NCI-H69 (cell line): ENCODE measurements around the gene ALDH1A3.

Experiments
- DNase-seq: peaks from one replicate; lab custom pipeline; 2025; lab: John Stamatoyannopoulos, UW

ALDH1A3 gene

DNA sequence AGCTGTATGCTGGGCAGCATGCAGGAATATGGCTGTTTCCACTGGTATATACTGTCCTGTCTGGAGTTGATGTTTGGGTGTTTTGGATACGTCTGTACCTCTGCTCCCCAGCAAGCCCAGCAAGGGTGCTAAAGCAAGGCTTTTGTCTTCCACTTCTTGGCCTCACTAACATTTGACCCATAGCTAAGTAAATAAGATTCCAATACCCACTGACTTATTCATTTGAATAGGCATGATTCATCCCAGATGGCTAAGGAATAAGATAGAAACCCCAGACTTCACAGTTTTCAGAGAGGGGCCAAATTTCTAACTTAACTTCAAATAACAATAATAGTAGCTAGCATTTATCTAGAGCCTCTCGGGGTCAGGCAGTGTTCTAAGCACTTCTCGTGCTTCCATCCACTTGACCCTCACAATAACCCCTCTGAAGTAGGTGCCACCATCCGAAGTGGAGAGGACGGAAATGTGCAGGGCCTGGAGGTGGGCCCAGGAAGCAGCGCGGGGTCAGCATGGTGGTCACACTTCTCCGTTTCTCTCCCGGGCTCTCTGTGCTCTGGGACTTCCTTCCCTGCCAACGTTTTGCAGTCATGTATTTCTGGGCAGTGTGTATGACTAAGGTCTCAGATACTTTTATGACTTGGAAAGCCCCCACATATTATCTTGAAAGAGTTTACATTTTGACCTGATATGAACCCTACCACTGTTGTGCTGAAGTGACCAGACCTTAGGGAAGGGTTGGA is 78.9 kb downstream of the ALDH1A3 start:
- DNase-seq, result no peak

- DNase-seq, result no peak
Observed at GRCh38 chr15:100959066-100960050, 79.7 kb downstream of the ALDH1A3 start.
